ENCODE results near the gene STK26. TPM values are rescaled to one million over a fixed set of nuclear protein-coding genes. Genes with fewer than 3 reads are reported as not detected.

The STK26 gene
- total RNA-seq, 4 donors from 2014 or later = 7.1 to 34.9 (median 11.5) TPM

- TF ChIP-seq, protein P1, sequence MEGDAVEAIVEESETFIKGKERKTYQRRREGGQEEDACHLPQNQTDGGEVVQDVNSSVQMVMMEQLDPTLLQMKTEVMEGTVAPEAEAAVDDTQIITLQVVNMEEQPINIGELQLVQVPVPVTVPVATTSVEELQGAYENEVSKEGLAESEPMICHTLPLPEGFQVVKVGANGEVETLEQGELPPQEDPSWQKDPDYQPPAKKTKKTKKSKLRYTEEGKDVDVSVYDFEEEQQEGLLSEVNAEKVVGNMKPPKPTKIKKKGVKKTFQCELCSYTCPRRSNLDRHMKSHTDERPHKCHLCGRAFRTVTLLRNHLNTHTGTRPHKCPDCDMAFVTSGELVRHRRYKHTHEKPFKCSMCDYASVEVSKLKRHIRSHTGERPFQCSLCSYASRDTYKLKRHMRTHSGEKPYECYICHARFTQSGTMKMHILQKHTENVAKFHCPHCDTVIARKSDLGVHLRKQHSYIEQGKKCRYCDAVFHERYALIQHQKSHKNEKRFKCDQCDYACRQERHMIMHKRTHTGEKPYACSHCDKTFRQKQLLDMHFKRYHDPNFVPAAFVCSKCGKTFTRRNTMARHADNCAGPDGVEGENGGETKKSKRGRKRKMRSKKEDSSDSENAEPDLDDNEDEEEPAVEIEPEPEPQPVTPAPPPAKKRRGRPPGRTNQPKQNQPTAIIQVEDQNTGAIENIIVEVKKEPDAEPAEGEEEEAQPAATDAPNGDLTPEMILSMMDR (IDR thresholded peaks at IDR 0.05) = no peak
- DNase-seq (ENCODE audit: low spot score) = no peak
- ATAC-seq (ENCODE audit: low FRiP score) = no peak
These were observed 97.8 kb downstream of the STK26 start for GRCh38 chrX:132120913-132121312.

Other genes starting within 250 kb of the STK26 start
- not detected for gene FRMD7, start 104.7 kb downstream of the STK26 start, total RNA-seq
- 10 to 100 TPM; 18.0 to 24.3 (median 20.4) TPM for gene RAP2C, start 196.1 kb downstream of the STK26 start, total RNA-seq